H1 (cell line): ENCODE measurements around the gene IRF4. TPM values are rescaled to one million over a fixed set of nuclear protein-coding genes. Genes with fewer than 3 reads are reported as not detected.

Experiments used
- CTCF ChIA-PET: fragments of 300-600 bp; sonication (Branson Sonifier 250); formaldehyde crosslinking; loops from one replicate; lab custom pipeline; 2021; ENCODE audit not compliant: partially characterized antibody; lab: Charles Lee
- POLR2A ChIA-PET: fragments of 300-600 bp; sonication (Branson Sonifier 250); formaldehyde crosslinking; loops from one replicate; lab custom pipeline; 2021; ENCODE audit warnings: inconsistent platforms; ENCODE audit not compliant: partially characterized antibody; lab: Charles Lee
- DNase-seq, 2 experiments: peaks; one replicate each; pipeline versions ENCODE4 v3.0.0 to v3.0.0-alpha.2; 2010 to 2022; ENCODE audit warnings: low spot score in 2 of 2, low read depth in 1 of 2, mixed read lengths in 1 of 2
- FAIRE-seq: peaks from 2 replicates; lab custom pipeline; 2011; peaks lifted over from hg19 to GRCh38; lab: Jason Lieb, UNC
- H2AFZ ChIP-seq: 2 replicates; pipeline ENCODE4 v1.8.1; 2012; ENCODE audit warnings: low read length, inconsistent platforms
- H2AK5ac ChIP-seq: 2 replicates; pipeline ENCODE4 v1.6.1; 2013; ENCODE audit warnings: low read depth, low read length
- H2BK120ac ChIP-seq: replicated peaks from 2 replicates; pipeline ENCODE3; 2013; ENCODE audit warnings: low read depth, low read length, inconsistent platforms
- H2BK12ac ChIP-seq: 2 replicates; pipeline ENCODE4 v1.6.1; 2013; ENCODE audit warnings: low read depth, low read length
- H2BK15ac ChIP-seq: 2 replicates; pipeline ENCODE4 v1.6.1; 2013; ENCODE audit warnings: low read length
- H2BK20ac ChIP-seq: 2 replicates; pipeline ENCODE4 v1.6.1; 2013; ENCODE audit warnings: low read length
- H2BK5ac ChIP-seq: 2 replicates; pipeline ENCODE4 v1.6.1; 2013; ENCODE audit warnings: low read depth, low read length
- H3K14ac ChIP-seq: 2 replicates; pipeline ENCODE4 v1.6.1; 2013; ENCODE audit warnings: inconsistent platforms; ENCODE audit not compliant: insufficient read length
- H3K18ac ChIP-seq: 2 replicates; pipeline ENCODE4 v1.6.1; 2013; ENCODE audit warnings: low read length; ENCODE audit errors: extremely low read depth
- H3K23ac ChIP-seq: 2 replicates; pipeline ENCODE4 v1.6.1; 2013; ENCODE audit warnings: inconsistent platforms; ENCODE audit not compliant: insufficient read length
- H3K23me2 ChIP-seq: 2 replicates; pipeline ENCODE4 v1.6.1; 2013; ENCODE audit warnings: low read depth, low read length
- H3K27ac ChIP-seq: 2 replicates; pipeline ENCODE4 v1.6.1; 2011; ENCODE audit warnings: low read depth, low read length, inconsistent platforms
- H3K27me3 ChIP-seq, 4 experiments: replicated peaks in 1 of 4; 1 replicate in 1 of 4; 2 replicates in 3 of 4; pipeline versions ENCODE4 v1.6.1 to v1.8.1; 2011 to 2013; ENCODE audit warnings: low read length in 3 of 4, mild to moderate bottlenecking in 3 of 4, inconsistent platforms in 2 of 4, mixed read lengths in 2 of 4, moderate library complexity in 1 of 4; ENCODE audit not compliant: control insufficient read depth in 3 of 4, insufficient read depth in 3 of 4; ENCODE audit errors: extremely low read depth in 1 of 4
- H3K36me3 ChIP-seq, 4 experiments: 2 replicates each; pipeline versions ENCODE4 v1.6.1 to v1.8.1; 2011 to 2013; ENCODE audit warnings: mild to moderate bottlenecking in 4 of 4, low read length in 3 of 4, moderate library complexity in 2 of 4, control low read depth in 1 of 4, inconsistent platforms in 1 of 4; ENCODE audit not compliant: insufficient read depth in 4 of 4, control insufficient read depth in 2 of 4
- H3K4ac ChIP-seq: replicated peaks from 2 replicates; pipeline ENCODE3; 2013; ENCODE audit warnings: low read length, low read depth, mixed read lengths, inconsistent platforms; ENCODE audit not compliant: insufficient read length
- H3K4me1 ChIP-seq, 4 experiments: replicated peaks in 1 of 4; 1 replicate in 1 of 4; 2 replicates in 3 of 4; pipeline versions ENCODE4 v1.6.1 to v1.8.1; 2011 to 2013; ENCODE audit warnings: low read length in 3 of 4, inconsistent platforms in 2 of 4, mixed read lengths in 1 of 4; ENCODE audit not compliant: insufficient read depth in 4 of 4, control insufficient read depth in 3 of 4
- H3K4me2 ChIP-seq, 2 experiments: 2 replicates each; pipeline versions ENCODE4 v1.6.1 to v1.8.1; 2011 to 2013; ENCODE audit warnings: low read depth in 2 of 2, low read length in 2 of 2, control low read depth in 1 of 2, inconsistent platforms in 1 of 2, mild to moderate bottlenecking in 1 of 2; ENCODE audit not compliant: insufficient read depth in 1 of 2
- H3K4me3 ChIP-seq, 4 experiments: fragments of 200-600, 300-600 bp in 1 of 4; sonication (generic), shearing (Covaris generic), sonication (Bioruptor Twin) in 1 of 4; 2 replicates each; pipeline versions ENCODE4 v1.5.1 to v1.8.1; 2011 to 2016; ENCODE audit warnings: low read length in 4 of 4, low read depth in 3 of 4, control low read depth in 2 of 4, inconsistent platforms in 2 of 4, mild to moderate bottlenecking in 2 of 4, mixed read lengths in 1 of 4, moderate library complexity in 1 of 4; ENCODE audit not compliant: insufficient read depth in 2 of 4; ENCODE audit errors: extremely low read depth in 1 of 4
- H3K56ac ChIP-seq: replicated peaks from 2 replicates; pipeline ENCODE3; 2013; ENCODE audit warnings: low read depth, mild to moderate bottlenecking, mixed read lengths, low read length, inconsistent platforms; ENCODE audit not compliant: insufficient read length
- H3K79me1 ChIP-seq: 2 replicates; pipeline ENCODE4 v1.6.1; 2013; ENCODE audit warnings: low read depth, low read length, control low read depth
- H3K79me2 ChIP-seq, 2 experiments: 2 replicates each; pipeline versions ENCODE4 v1.6.1 to v1.8.1; 2012 to 2013; ENCODE audit warnings: low read length in 2 of 2, mild to moderate bottlenecking in 2 of 2, inconsistent platforms in 1 of 2; ENCODE audit not compliant: insufficient read depth in 2 of 2, control insufficient read depth in 1 of 2
- H3K9ac ChIP-seq, 4 experiments: replicated peaks in 1 of 4; 1 replicate in 1 of 4; 2 replicates in 3 of 4; pipeline versions ENCODE4 v1.6.1 to v1.8.1; 2011 to 2013; ENCODE audit warnings: low read depth in 3 of 4, low read length in 3 of 4, control low read depth in 2 of 4, mild to moderate bottlenecking in 2 of 4, moderate library complexity in 2 of 4, inconsistent platforms in 1 of 4; ENCODE audit errors: extremely low read depth in 1 of 4
- H3K9me3 ChIP-seq, 2 experiments: 2 replicates each; pipeline versions ENCODE4 v1.6.1 to v1.8.1; 2012 to 2013; ENCODE audit warnings: mild to moderate bottlenecking in 2 of 2, moderate library complexity in 2 of 2, control low read depth in 1 of 2, inconsistent platforms in 1 of 2, low read depth in 1 of 2, low read length in 1 of 2, mixed read lengths in 1 of 2; ENCODE audit not compliant: insufficient read depth in 2 of 2
- H4K20me1 ChIP-seq, 2 experiments: replicated peaks in 1 of 2; 2 replicates each; pipeline versions ENCODE3 to v1.8.1; 2011 to 2013; ENCODE audit warnings: inconsistent platforms in 2 of 2, low read length in 2 of 2, mild to moderate bottlenecking in 1 of 2; ENCODE audit not compliant: insufficient read depth in 2 of 2, control insufficient read depth in 1 of 2
- H4K5ac ChIP-seq: 2 replicates; pipeline ENCODE4 v1.6.1; 2013; ENCODE audit warnings: low read length, low read depth, mixed read lengths, inconsistent platforms; ENCODE audit not compliant: insufficient read length
- H4K8ac ChIP-seq: 2 replicates; pipeline ENCODE4 v1.8.0; 2013; ENCODE audit warnings: mild to moderate bottlenecking, moderate library complexity, low read length, inconsistent platforms; ENCODE audit not compliant: insufficient read depth; ENCODE audit errors: extremely low read depth
- H4K91ac ChIP-seq: replicated peaks from 2 replicates; pipeline ENCODE3; 2013; ENCODE audit warnings: low read length, mixed read lengths, inconsistent platforms; ENCODE audit not compliant: insufficient read length
- BACH1 ChIP-seq: IDR thresholded peaks from 2 replicates; pipeline ENCODE4 v1.6.1; 2012; ENCODE audit warnings: low read length, improper control_type of control experiment
- BCL11A ChIP-seq, 2 experiments: IDR thresholded peaks; one replicate each; pipeline ENCODE4 v1.6.1; 2011; ENCODE audit warnings: low read depth in 2 of 2, low read length in 2 of 2, mild to moderate bottlenecking in 2 of 2
- CEBPB ChIP-seq: IDR thresholded peaks from 2 replicates; pipeline ENCODE4 v1.6.1; 2012; ENCODE audit warnings: low read depth, low read length
- CHD2 ChIP-seq: IDR thresholded peaks from 2 replicates; pipeline ENCODE4 v1.6.1; 2012; ENCODE audit warnings: low read length, improper control_type of control experiment
- E2F6 ChIP-seq: IDR thresholded peaks from 2 replicates; pipeline ENCODE4 v1.6.1; 2012; ENCODE audit warnings: inconsistent platforms
- FOSL1 ChIP-seq: IDR thresholded peaks from 2 replicates; pipeline ENCODE4 v1.6.1; 2011; ENCODE audit warnings: mild to moderate bottlenecking, low read depth, low read length, moderate library complexity; ENCODE audit not compliant: insufficient read depth
- POLR2AphosphoS5 ChIP-seq: IDR thresholded peaks from 2 replicates; pipeline ENCODE4 v1.6.1; 2011; ENCODE audit warnings: low read depth, low read length
- POU5F1 ChIP-seq: IDR thresholded peaks from 2 replicates; pipeline ENCODE4 v1.6.1; 2011; ENCODE audit warnings: low read depth, mild to moderate bottlenecking, low read length, moderate library complexity
- SIN3A ChIP-seq, 2 experiments: IDR thresholded peaks in 1 of 2; conservative IDR thresholded peaks in 1 of 2; 2 replicates each; pipeline ENCODE4 v1.6.1; 2011 to 2012; ENCODE audit warnings: low read length in 2 of 2, improper control_type of control experiment in 1 of 2, low read depth in 1 of 2, mild to moderate bottlenecking in 1 of 2
- SP4 ChIP-seq: IDR thresholded peaks from 2 replicates; pipeline ENCODE4 v1.6.1; 2012; ENCODE audit warnings: low read length, inconsistent platforms
- SUZ12 ChIP-seq: fragments of 200-600 bp; sonication (generic); IDR thresholded peaks from 2 replicates; pipeline ENCODE4 v1.6.1; 2012; ENCODE audit warnings: mild to moderate bottlenecking, inconsistent platforms, low read length, moderate library complexity, mixed read lengths
- TAF1 ChIP-seq: IDR thresholded peaks from 2 replicates; pipeline ENCODE4 v1.6.1; 2011; ENCODE audit warnings: mild to moderate bottlenecking, low read depth, low read length
- TEAD4 ChIP-seq: IDR thresholded peaks from 2 replicates; pipeline ENCODE4 v1.6.1; 2012; ENCODE audit warnings: low read depth, low read length, inconsistent platforms, mixed read lengths
- WGBS, 2 experiments: shearing (Covaris generic) in 1 of 2; methylation state at CpG; one replicate each; pipeline versions ENCODE4 v1.1.6 to v1.1.7; 2013 to 2015; ENCODE audit warnings: low lambda C conversion rate in 2 of 2, mixed read lengths in 2 of 2, inconsistent platforms in 1 of 2, low coverage in 1 of 2, missing lambda C conversion rate in 1 of 2; ENCODE audit not compliant: insufficient replicate concordance in 2 of 2, insufficient coverage in 1 of 2, insufficient read length in 1 of 2; ENCODE audit errors: extremely low coverage in 1 of 2, missing lambda C conversion rate in 1 of 2; 5-methylcytosine and 5-hydroxymethylcytosine counted together
- polyA plus RNA-seq, 7 experiments: library from polyadenylated mRNA; depleted of rRNA in 3 of 7; stranded (reverse) in 5 of 7; unstranded in 2 of 7; fragments of >200 nt in 5 of 7; fragments of 200-250 nt in 2 of 7; gene quantifications; 1 replicate in 5 of 7; 2 replicates in 1 of 7; 4 replicates in 1 of 7; pipeline versions ENCODE4 v1.2.1 to v1.2.3, GENCODE V29; 2011 to 2013; ENCODE audit warnings: missing spikeins in 2 of 7, mixed read lengths in 2 of 7
- total RNA-seq: library from RNA; stranded (reverse); fragmentation: NEBNext Ultra II Directional; extraction: Animal tissue kit (Norgen Biotek cat#: 25700); gene quantifications from 2 replicates; pipeline ENCODE4 v1.2.1, GENCODE V29; 2021

Gene IRF4
- total and polyA plus RNA-seq, 2 of the 8 experiments (the other 6 are each of a cell fraction or from before 2014, with no cell fraction given): 0.77 to 2.1 TPM

- H2BK120ac ChIP-seq: no peak overlapping the region
- no peaks in the 10 kb centered on the region; a peak in 1 of 8 replicates for H3K36me3 ChIP-seq
- H3K23ac ChIP-seq: no peak overlapping the region
- H3K18ac ChIP-seq: no peak overlapping the region
- H2BK20ac ChIP-seq: no peak overlapping the region
- ChIA-PET POLR2A (no interaction called here), CTCF (interaction anchor here (0.8 to 2.1 kb wide), 4 partner anchors 16 to 19 kb away, joined by 3 to 11 read pairs (median 4); no protein-coding TSS in a partner anchor)
- H3K79me2 ChIP-seq: no peaks in the 10 kb centered on the region; a peak in 1 of 4 replicates
- no peak overlapping the region for H4K91ac ChIP-seq
- H3K23me2 ChIP-seq: no peaks in the 10 kb centered on the region
- H3K56ac ChIP-seq: no peak overlapping the region
- H3K4me3 ChIP-seq: no peak overlapping the region; a peak in 1 of 8 replicates
- H4K20me1 ChIP-seq: no peaks in the 10 kb centered on the region
- H3K9me3 ChIP-seq: peaks cover 41 to 78% of the 10 kb centered on the region in 2 experiments
- DNase-seq (no peak), FAIRE-seq (no peak)
- H2AFZ ChIP-seq: no peak overlapping the region
- no peak overlapping the region for H4K8ac ChIP-seq
- no peak overlapping the region for H3K4me2 ChIP-seq
- no peak overlapping the region for H3K9ac ChIP-seq
- no peak overlapping the region for H2BK5ac ChIP-seq
- no peak overlapping the region for H2AK5ac ChIP-seq
- no peaks in the 10 kb centered on the region for H3K27me3 ChIP-seq
- H2BK15ac ChIP-seq: no peak overlapping the region
- H3K27ac ChIP-seq: no peak overlapping the region
- no peak overlapping the region for H3K4ac ChIP-seq
- no peak overlapping the region for H4K5ac ChIP-seq
- H3K4me1 ChIP-seq: peaks cover 0 to 6% (median 0%) of the 10 kb centered on the region in 4 experiments; a peak in 2 of 7 replicates
- no peak overlapping the region for H2BK12ac ChIP-seq
- WGBS, 2 experiments: 87% methylated on average over 13 of the region's 13 CpGs; no CpG with 5 or more reads in 1 of the 2 experiments
- H3K79me1 ChIP-seq: no peaks in the 10 kb centered on the region
- no peak overlapping the region for H3K14ac ChIP-seq
- TF ChIP-seq SP4: no peak
- TF ChIP-seq TEAD4: no peak
- no peak for TF ChIP-seq TAF1
- no peak for TF ChIP-seq POLR2AphosphoS5
- TF ChIP-seq SUZ12: no peak
- no peak for TF ChIP-seq BCL11A (IDR thresholded peaks at IDR 0.05; ENCODE audit: low read depth in 2 of 2, low read length in 2 of 2)
- no peak for TF ChIP-seq BACH1
- TF ChIP-seq SIN3A (conservative IDR thresholded peaks at IDR 0.05 in 1 of 2, IDR thresholded peaks at IDR 0.05 in 1 of 2; ENCODE audit: low read depth in 1 of 2, low read length in 2 of 2): no peak
- TF ChIP-seq CHD2: no peak
- no peak for TF ChIP-seq CEBPB
- TF ChIP-seq E2F6: no peak
- no peak for TF ChIP-seq FOSL1
- no peak for TF ChIP-seq POU5F1
Measured at GRCh38 chr6:369559-370431, 21.8 kb upstream of the IRF4 start.
